ENCODE data around the gene NFIL3.
"Not testable (repeated sequence)": the region's sequence is repeated elsewhere in the genome, so short reads cannot be mapped to it uniquely, and the experiment has no call there.

Gene NFIL3

GRCh38 chr9:91403665-91404543 lies 19.7 kb downstream of the NFIL3 start:
- FAIRE-seq (no peak), DNase-seq (ENCODE audit: extremely low spot score, insufficient read length, low read depth) (no peak)

- no peak for FAIRE-seq
These were observed 24.7 kb downstream of the NFIL3 start for GRCh38 chr9:91398926-91399325.

DNA sequence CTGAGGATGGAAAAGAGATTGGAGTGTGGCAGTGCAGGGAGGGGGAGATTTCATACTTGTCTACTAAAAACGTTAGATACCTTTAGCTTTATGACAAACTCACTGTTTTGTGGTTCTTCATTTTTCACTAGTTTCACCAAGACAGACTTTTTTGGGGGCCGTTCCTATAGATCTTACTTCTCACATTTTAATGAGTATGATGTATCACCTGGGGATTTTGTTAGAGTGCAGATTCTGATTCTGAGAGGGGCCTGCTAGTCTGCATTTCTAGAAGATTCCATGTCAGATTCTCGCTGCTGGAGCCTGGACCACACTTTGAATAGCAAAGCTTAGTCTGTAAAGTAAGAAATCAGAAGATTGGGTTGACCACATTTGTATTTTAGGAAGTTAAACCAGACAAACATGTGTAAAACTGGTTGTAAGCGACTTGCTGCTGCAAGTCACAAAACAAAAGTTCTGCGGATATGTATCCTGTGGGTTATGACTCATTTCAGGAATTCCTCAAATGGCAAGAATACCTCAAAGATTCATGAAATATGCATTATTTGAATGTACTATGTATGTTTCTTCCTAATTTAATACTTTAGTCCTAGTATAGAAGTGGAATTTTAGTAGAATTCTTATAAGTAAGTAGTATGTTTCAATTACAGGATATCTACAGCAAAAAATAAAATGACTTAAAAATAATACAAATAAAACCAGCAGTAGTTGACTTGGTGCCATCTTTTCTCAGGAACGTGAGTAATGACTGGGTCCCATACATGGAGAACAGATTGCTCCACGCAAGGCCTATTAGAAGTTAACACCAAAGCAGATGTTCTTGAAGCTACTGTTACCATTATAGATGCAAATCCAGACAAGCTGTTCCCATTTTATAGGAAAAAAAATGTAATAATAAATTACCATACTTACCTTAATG lies 27.8 kb downstream of the NFIL3 start:
- DNase-seq (ENCODE audit: extremely low spot score, insufficient read length, low read depth) (peak; percentile 33), FAIRE-seq (peak; percentile 81)

More at GRCh38 chr9:91398926-91399325, 24.7 kb downstream of the NFIL3 start:
- DNase-seq (ENCODE audit: extremely low spot score, insufficient read length, low read depth), result no peak

DNA sequence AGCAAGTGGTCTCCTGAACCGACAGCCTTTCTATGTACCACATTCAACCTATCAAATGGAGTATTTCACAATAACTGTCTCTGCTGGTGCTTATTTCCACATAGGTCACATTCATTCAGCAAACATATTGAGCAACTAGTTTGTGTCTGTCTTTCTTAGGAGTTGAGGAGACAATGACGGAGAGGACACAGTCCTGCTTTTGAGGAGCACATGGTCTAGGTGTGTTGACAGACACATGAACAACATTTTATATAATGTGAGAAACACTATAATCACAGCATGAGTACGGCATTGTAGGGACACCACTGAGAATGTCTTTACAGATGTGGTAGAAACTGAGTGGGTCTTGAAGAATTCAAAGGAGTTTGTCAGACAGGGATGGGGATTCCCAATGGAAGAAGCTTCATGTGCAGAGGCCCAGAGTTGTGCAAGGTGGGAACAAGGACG lies 28.5 kb downstream of the NFIL3 start:
- no peak for DNase-seq (ENCODE audit: extremely low spot score, insufficient read length, low read depth)
- no peak for FAIRE-seq

DNA sequence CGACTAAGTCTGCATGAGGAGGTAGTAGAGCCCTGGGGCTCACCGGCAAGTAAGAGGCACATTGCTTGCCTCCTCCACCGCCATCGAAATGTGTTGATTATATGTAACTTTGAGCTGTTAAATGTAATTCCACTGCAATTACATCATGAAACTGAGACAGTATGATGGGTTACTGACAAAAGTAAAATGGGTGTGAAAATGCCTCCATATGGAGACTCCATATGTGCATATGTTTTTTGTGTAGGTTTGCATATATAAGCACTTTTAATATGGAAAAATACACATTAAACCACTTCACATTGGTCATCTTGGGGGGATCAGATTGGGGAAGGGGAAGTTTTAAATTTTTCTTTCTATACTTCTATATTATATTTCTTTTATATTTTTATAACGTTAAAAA lies 29.8 kb downstream of the NFIL3 start:
- no peak for DNase-seq (ENCODE audit: extremely low spot score, insufficient read length, low read depth)
- no peak for FAIRE-seq

- FAIRE-seq (no peak), DNase-seq (ENCODE audit: extremely low spot score, insufficient read length, low read depth) (no peak)
These were observed 31.2 kb downstream of the NFIL3 start for GRCh38 chr9:91392435-91392834.

DNA sequence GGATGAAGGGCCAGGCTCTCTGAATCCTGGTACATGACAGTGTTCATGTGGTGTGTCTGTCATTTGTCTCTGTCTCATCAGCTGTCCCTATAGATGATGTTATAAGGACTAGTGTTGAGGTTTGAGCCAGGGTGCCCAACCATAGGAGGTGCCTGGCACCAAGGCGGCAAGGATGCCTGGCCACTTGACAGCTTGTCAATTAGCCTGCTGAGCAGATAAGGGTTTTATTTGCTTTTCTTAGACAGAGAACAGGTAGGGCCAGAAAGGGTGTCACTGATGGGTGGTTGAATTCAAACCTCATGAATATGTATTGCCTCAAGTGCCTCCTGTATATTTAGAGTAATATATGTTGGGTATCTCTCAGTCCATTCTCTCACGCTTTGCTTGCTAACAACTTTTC lies 31.8 kb downstream of the NFIL3 start:
- no peak for DNase-seq (ENCODE audit: extremely low spot score, insufficient read length, low read depth)
- FAIRE-seq, result no peak

DNA sequence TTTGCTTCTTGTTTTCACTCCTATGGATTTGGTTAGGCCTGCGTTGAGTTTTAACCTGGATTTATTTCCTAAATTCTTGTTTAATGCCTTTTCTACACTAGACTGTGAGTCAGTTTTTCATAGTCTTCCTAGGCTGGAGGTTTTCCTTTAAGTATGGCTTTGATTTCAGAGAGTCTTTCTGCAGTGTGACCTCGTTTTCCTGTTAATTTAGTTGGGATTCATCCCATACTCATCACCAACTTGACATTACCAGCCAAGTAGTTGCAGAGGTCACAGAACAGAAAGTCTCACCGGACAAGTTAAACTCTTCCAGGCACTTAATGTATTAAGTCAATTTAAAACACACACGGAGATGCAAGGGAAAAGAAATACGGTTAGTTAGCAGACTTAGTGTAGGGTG lies 32.2 kb downstream of the NFIL3 start:
- no peak for DNase-seq (ENCODE audit: extremely low spot score, insufficient read length, low read depth)
- no peak for FAIRE-seq

DNA sequence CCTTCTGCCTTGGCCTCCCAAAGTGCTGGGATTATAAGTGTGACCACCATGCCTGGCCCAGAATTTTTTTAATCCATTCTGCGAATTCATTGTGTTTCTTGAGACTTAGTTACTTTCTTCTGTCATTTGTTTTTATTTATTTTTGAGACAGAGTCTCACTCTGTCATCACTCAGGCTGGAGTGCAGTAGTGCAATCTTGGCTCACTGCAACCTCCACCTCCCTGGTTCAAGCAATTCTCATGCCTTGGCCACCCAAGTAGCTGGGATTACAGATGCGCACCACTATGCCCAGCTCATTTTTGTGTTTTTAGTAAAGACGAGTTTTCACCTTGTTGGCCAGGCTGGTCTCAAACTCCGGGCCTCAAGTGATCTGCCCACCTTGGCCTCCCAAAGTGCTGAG lies 33.9 kb downstream of the NFIL3 start:
- DNase-seq (ENCODE audit: extremely low spot score, insufficient read length, low read depth); FAIRE-seq: not testable (repeated sequence)

GRCh38 chr9:91386765-91387164 lies 36.9 kb downstream of the NFIL3 start:
- FAIRE-seq (no peak), DNase-seq (ENCODE audit: extremely low spot score, insufficient read length, low read depth) (no peak)

DNA sequence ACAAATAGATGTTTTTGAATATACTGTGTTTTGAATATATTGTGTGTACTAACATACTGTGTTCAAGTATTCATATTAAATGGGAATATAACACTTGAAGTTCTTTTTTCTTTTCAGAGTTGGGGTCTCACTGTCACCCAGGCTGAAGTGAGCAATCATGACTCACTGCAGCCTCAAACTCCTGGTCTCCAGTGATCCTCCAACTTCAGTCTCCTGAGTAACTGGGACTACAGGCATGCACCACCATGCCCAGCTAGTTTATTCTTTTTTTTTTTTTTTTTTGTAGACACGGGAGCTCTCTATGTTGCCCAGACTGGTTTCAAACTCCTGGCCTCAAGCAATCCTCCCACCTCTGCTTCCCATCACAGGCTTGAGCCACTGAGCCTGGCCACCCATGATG lies 38.7 kb downstream of the NFIL3 start:
- FAIRE-seq (no peak), DNase-seq (ENCODE audit: extremely low spot score, insufficient read length, low read depth) (no peak)

DNA sequence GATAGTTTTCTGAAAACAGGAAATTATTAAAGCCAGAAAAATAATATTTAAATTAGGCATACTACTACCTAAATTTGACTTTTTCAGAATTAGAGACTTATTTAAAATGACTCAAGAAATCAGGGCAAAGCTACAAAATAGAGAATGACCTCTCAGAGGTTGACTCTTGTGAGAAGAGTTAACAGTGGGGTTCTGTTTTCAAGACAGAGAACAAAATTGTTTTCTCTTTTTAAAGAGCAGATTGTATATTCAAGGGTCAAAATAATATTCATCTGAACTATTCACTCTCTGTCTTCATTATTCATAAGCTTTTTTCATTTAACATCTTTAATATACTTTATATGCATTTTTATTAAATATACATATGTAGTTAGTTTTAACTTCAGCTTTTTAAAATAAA lies 40.1 kb downstream of the NFIL3 start:
- DNase-seq (ENCODE audit: extremely low spot score, insufficient read length, low read depth) (no peak), FAIRE-seq (no peak)

DNA sequence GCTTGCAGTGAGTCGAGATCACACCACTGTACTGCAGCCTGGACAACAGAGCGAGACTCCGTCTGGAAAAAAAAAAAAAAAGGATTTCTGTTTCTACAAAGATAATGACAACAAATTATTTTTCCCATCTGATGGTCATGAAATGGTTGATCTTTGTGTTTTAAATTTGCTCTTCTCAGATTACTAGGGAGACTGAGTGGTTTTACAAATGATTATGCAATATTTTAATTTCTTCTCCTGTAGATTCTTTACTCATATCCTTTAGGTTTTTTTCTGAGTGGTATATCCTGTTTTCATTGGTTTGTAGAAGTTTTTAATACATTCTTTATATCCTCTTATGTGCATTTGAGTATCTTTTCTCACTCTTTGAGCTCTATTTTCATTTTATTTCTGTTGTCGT lies 41.3 kb downstream of the NFIL3 start:
- DNase-seq (ENCODE audit: extremely low spot score, insufficient read length, low read depth) (no peak), FAIRE-seq (no peak)

- no peak for DNase-seq (ENCODE audit: extremely low spot score, insufficient read length, low read depth)
- no peak for FAIRE-seq
These were observed 44.2 kb downstream of the NFIL3 start for GRCh38 chr9:91379426-91379825.

DNA sequence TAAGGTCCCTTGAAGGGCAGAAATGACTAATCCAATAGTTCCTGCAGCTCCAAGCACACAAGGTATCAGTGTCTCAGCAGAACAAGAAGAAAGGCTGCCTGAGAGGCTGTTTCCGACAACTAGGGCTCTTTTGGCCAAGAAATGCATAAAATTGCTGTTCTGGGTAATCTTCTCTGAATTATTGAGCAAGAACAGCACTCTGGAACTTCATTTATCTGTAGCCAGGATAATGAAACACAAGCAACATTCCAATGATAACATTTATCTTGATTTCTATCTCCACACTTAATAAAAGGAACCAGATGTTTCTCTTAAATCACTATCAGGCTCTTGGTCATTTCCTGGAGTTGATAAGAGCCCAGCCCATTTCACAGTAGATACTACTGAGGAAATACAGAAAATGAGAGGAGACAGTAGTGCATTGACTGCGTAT lies 44.9 kb downstream of the NFIL3 start:
- DNase-seq (ENCODE audit: extremely low spot score, insufficient read length, low read depth) (no peak), FAIRE-seq (no peak)

DNA sequence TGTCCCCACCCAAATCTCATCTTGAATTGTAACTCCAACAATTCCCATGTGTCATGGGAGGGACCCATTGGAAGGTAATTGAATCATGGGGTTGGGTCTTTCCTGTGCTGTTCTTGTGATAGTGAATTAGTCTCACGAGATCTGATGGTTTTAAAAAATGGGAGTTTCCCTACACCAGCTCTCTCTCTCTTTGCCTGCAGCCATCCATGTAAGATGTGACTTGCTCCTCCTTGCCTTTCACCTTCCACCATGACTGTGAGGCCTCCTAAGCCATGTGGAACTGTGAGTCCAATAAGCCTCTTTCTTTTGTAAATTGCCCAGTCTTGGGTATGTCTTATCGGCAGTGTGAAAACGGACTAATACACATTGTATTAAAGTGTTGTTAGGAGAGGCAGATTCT lies 45.6 kb downstream of the NFIL3 start:
- not testable (repeated sequence) for DNase-seq (ENCODE audit: extremely low spot score, insufficient read length, low read depth); FAIRE-seq

- DNase-seq (ENCODE audit: extremely low spot score, insufficient read length, low read depth) (no peak), FAIRE-seq (no peak)
These were observed 47.4 kb downstream of the NFIL3 start for GRCh38 chr9:91376239-91376638.

- no peak for DNase-seq (ENCODE audit: extremely low spot score, insufficient read length, low read depth)
- no peak for FAIRE-seq
These were observed 48.7 kb downstream of the NFIL3 start for GRCh38 chr9:91374939-91375338.

DNA sequence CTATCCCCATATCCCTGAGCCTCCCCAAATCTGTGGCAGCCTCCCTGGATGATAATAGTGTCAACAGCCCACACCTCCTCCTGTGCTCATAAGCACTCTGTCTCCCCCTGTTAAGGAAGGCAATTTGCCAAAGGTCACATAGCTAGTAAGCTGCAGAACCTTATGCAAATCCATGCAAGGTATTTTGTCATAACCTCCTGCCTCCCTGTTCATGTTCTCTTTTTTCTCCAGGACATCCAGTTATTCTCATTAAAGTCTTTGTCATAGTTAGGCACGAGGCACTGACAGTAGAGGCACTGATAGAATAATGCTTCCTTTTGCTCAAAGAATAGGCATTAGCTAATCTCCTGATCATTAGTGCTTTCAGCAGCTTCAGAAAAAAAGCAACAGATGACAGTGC lies 51.7 kb downstream of the NFIL3 start:
- no peak for DNase-seq (ENCODE audit: extremely low spot score, insufficient read length, low read depth)
- no peak for FAIRE-seq

DNA sequence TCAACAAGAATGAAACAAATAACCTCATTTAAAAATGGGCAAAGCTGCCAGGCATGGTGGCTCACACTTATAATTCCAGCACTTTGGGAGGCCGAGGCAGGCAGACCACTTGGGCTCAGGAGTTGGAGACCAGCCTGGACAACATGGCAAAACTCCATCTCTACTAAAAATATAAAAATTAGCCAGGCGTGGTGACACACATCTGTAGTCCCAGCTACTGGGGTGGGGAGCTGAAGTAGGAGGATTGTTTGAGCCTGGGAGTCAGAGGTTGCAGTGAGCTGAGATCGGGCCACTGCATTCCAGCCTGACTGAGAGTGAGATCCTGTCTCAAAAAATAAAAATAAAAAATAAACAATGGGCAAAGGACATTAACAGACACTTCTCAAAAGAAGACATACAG lies 53.6 kb downstream of the NFIL3 start:
- not testable (repeated sequence) for FAIRE-seq; DNase-seq (ENCODE audit: extremely low spot score, insufficient read length, low read depth)

DNA sequence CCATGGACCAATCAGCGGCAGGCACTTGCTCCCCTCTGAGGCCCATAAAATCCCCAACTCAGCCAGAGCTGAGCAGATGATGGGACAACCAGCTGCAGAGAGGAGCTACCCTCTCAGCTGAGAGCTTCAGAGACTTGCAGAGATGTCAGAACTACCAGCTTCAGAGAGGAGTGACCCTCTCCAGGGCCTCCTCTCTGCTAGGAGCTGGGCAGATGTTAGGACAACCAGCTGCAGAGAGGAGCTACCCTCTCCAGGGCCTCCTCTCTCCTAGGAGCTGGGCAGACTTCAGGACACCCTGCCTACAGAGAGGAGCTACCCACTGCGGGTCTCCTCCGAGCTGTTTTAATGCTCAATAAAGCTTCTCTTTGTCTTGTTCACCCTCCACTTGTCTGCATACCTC lies 58.9 kb downstream of the NFIL3 start:
- no peak for FAIRE-seq

More for the DNA sequence above, 58.9 kb downstream of the NFIL3 start:
- no peak for DNase-seq (ENCODE audit: extremely low spot score, insufficient read length, low read depth)
